NCI-H1048 (cell line): ENCODE measurements around the gene KCNIP3.

Experiments used
- DNase-seq: peaks from one replicate; lab custom pipeline; 2025; lab: John Stamatoyannopoulos, UW

The KCNIP3 gene

DNA sequence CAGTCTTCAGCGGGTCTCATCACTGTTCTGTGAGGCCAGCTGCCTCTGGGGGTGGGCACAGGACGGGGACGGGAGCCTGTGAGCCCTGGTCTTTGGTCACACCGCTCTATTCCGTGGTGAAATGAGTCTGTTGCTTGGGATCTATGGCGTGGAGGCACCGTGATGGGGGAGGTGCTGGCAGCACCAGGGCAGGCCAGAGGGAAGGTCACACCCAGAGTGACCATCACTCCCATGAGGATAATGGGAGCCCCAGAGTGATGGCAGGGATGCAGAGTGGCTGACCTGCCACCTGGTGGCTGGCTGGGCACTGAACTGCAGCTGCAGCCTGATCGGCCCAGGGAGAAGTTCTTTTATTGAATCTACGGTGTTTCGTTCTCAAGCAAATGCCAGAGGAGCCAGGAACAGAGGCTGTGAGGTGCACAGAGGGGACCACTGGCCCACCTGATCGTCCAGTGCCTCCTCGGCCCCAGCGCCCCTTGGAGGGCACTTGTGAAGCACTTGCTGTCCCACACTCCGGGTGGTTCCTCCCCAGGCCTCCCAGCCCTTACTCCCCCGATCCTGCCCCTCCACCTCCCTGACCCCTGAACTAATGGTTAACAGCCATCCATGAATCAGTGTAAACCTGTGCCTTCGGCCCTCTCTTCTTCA, 17.9 kb downstream of the KCNIP3 start:
- DNase-seq: no peak

DNA sequence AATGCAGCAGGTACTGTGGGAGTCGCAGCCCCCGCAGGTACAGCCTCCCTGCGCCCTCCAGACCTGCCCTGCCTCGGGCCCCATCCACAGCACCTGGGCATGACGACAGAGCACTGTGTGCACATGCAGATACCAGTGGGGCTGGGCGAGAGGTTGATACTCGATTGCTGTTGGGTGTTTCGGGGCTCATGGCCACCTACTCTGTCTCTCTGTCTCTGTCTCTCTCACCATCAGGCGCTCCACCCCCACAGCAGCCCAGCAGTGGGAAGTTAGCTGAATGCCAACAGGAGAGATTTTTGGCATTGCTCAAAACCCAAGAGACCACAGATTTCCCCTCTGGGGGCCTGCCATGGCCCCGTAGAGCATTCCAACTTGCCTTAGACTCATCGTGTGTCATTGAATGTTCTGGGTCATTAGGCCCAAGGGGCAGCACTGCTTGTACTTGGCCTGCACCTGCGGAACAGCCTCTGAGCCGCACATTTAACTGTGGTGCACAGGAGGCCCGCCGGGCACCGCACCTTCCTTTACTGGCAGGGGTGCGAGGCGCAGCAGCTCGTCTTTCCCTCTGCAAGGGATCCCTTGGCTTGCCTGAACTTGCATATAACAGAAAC, 18.8 kb downstream of the KCNIP3 start:
- DNase-seq: no peak

DNA sequence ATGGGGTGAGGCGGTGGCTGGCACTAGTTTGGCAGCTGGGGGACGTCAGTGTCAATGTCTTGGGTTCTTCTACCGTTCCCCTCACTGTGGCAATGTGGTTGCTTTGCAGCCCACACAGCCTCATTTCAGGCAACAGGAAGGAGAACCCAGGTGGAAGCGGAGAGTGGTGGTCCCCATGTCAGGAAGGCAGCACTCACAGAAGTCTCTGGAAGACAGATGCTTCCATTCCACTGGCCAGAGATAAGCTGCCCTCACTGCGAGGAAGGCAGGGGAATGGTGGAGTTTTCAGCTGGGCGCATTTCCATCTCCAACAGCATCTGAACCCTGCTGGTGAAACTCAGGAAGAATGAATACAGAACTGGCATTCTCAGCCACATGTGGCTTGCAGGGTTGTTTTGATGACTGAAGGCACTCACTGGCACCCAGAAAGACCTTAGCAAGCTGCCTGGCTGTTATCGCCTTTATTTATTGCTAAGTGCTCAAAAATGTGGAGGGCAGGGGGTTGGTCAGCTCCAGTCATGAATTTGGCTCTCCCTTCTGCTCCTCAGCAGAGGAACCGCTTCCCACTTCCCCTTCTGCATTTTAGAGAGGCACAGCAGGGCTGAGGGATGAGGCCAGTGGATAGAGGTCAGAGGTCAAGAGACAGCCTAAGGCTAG, 19.4 kb downstream of the KCNIP3 start:
- DNase-seq: no peak

DNA sequence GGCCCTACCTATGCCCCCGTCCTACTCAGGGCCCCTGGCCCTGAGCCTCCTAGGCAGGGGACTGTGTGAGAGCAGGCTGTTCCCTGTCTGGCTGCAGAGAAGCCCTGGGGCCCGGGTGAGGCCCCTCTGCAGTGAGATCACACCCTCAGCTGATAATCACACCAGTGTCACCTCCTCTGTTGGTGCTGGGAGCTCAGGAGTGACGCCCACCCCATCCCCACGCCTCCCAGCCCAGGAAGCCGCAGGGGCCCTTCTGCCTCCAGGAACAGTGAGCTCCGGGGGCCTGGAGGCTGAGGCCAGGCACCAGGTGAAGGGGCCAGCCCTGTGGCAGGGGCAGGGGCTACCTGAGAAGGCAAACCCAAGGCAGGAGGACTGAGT, 20.0 kb downstream of the KCNIP3 start:
- no peak for DNase-seq

DNA sequence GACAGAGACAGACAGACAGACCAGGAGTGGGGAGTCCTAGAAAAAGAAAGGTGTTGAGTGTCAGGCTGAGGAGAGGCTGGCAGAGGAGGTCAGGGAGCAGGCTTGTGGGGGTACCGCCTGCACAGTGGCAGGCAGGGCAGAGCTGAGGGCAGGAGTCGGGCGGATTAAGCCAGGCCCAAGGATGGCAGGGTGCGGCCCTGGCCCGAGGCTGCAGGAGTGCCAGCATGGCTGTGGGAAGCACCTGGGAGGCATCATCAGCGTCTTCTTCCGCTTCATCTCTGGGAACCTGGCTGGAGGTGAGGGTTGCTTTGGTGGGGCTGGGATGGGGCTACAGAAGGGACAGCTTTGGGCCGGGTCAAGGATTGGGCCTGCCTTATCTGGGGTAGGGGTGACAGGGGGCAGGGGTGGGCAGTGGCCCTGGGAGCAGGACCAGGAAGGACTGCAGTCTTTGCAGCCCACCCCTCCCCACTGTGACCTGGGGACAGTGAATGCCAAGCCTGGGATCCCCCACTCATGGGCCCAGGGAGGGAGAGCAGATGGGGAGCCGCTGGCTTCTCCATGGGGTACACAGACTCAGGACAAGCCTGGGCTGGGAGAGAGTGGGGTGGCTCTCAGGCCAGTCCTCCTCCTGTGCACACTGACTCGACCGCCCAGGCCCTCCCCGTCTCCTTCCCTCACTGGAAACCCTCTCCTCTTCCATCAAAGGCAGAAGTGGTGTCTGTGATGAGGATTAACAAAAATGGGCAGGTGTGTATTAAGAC, 20.7 kb downstream of the KCNIP3 start:
- DNase-seq: no peak

DNA sequence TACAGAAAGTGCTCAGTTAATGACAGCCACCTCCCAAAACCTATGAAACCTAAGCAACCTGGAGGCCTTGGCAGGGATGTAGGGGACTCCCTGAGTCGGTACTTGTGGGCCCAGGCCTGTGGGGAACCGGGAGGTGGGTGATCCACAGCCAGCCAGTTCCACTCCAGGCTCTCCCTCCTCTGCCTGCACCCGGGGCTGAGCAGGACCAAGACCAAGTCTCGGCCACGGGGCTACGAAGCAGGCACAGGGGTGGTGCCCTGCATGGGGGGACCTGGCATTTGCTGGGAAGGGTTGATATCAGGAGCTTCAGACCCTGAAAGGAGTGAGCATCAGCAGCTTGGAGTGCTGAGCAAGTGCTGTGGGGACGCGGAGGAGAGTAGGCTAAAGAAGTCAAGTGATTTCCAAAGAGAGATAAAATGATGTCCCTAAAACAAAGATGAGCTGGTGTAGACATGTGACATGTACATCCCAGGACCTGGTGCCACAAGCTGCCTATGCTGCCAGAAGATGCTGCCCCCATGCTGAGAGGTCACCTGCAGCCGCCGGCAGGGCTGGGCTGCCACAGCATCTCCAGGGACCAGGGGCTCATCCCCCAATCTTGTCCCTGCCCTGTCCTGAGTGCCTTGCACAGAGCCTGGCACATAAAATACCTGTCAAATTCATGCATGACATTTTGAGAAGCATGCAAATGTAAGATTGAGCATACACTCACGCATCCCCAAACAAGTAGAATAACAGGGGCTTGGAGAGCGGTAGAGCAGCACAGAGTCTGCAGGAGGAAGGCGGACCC, 21.5 kb downstream of the KCNIP3 start:
- no peak for DNase-seq

DNA sequence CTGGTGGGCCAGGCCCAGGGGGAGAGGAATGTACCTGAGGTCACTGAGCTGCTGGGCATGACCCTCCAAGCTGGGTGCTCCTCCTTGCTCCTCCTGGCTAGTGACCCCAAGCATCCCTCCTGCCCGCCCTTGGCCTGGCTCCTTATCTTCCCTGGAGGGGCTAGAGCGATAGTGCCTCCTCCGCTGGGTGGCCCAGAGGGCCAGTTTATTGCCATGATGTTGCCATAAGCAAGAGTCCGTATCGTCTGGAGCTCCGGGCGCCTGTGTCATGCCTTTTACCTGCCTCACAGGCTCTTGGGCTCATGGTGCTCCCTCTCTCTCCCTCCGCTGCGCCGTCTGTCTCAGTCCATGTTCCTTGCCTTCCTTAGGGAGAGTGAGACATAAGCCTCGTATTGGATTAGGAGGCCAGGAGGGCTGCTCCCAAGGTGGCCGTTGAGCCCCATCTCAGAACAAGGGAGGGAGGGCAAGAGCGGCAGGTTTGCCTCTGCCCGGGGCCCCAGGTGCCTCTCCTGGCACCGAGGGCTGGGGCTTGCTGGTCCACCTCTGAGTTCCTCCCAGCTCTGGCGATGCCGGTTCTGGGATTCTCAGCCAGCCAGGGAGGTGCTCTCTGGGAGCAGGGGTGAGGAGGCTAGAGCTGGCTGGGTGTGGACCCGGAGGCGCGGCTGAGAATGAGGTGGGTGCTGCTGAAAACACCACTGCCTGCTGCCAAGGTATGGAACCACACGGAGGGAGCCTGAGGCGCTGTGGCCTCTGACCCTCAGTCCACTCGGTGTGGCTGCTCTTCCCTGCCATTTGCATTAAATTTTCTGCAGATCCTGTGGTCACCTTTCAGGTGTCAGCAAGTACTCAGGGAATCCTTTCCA, 22.6 kb downstream of the KCNIP3 start:
- no peak for DNase-seq

DNA sequence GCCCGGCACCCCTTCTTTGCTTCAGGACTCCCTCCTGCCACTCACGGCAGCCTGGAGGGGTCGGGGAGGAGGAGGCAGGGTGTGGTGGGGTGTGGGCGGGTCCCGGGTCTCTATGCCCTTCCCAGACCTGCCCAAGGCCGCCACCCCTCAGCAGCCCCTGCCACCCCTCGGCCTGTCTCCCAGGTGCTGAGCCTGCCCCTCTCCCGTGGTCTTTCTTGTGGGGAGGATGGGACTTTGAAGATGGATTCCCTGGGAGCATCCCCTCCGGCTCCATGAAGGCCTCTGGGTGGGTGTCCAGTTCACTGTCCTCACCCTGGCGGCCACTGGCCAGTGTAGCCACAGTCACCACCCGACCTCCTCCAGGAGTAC, 23.2 kb downstream of the KCNIP3 start:
- DNase-seq: no peak

DNA sequence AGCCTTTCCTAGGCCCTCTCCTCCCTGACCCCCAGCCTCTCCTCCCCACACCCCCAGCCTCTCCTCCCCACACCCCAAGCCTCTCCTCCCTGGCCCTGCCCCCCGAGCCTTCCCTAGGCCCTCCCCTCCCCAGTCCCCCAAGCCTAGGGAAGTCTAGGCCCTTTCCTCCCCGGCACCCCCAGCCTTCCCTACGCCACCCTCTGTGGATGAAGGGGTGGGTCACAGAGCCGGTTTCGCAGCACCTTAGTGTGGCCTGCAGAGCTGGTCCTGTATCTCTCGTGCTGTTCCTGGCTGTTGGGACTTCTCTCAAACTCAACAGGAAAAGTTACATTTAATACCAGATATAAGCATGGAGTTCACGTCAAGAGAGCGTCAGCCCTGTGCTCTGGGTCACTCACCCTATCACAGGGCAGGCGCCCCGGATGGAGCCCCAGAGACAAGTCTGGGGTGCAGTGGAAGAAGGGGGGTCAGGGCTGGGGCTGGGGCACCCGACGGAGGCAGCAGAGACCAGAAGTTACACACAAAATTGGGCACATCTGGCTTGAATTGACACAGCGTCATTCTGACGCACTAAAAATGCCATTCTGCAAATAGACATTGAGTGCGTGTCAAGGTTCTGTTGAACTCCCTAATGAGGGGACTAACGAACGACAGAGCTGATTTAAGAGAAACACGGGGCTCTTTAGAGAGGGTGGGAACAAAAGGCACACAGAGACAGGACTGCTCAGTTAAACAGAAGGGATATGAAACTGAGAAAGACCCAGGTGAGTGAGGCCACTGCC, 24.0 kb downstream of the KCNIP3 start:
- DNase-seq: no peak

DNA sequence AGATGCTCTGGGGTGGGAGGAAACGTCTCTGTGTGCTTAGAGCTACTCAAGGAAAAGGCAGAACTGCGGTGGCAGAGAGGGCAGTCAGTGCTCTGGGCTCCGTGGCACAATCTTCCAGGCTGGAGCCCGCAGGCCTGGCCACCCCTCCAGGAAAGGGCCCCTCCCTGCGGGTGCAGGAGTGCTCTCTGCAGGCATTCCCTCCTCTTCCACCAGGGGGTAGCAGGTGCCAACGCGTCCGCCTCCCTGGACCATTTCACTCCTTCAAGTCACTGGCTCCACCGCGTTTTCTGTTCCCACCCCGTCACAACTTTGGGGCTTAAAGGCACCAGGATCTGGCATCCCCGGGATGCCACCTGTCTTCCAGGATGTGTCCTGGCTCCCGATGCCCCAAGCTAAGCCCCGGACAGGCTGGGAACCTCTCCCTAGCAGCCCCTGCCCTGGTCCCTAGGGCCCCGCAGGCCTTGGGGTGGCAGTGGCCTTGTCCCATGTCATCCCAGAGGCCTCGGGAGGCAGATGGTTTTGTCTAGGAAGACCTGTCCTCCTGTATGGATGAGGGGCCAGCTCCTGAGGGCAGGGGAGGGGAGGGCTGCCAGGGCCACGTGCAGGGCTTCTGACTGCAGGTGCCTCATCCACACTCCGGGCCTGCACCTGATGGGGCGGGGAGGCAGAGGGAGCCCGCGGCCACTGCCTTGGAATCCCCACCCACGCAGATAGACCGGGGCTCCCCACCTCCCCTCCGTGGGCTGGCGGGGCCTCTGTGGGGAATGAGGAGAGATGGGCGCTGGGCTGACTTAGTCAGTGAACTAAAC, 26.4 kb downstream of the KCNIP3 start:
- no peak for DNase-seq

DNA sequence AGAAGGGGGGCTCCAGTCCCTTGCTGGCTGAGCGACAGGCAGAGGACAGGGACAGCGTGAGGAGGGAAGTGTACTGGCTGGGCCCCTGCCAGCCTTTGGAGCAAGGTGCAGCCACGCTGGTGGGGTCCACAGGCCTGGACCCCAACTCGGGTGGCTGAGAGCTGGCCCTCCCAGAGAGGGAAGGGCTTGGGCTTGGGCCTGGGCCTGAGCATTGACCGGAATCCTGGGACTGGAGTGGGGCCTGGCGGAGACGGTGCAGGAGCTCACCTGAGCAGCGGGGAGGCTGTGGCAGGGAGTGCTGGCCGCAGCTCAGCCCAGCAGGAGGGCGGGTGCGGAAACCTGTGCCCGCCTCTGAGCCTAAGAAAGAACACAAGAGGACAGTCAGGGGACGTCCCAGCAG, 27.9 kb downstream of the KCNIP3 start:
- DNase-seq: no peak

DNA sequence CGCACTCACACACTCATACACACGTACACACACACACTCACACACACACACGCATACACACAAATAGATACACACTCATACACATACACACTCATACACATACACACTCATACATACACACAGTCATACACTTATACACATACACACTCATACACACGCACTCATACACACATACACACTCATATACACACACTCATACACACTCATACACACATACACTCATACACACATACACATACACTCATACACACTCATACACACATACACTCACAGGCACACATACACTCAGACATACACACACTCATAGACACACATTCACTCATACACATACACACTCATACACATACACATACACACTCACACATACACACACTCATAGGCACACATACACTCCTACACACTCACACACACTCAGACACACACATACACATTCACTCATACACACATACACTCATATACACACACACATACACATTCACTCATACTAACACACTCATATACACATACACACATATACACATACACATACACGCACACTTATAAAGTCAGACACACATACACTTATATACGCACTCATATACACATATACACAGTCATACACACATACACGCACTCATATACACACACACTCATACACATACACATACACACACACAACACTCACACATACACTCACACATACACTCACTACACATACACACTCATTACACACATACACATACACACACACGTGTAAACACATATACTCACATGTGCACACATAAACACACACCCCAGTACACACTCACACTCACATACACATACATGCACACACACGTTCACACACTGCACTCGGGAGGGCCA, 28.7 kb downstream of the KCNIP3 start:
- DNase-seq: no peak

DNA sequence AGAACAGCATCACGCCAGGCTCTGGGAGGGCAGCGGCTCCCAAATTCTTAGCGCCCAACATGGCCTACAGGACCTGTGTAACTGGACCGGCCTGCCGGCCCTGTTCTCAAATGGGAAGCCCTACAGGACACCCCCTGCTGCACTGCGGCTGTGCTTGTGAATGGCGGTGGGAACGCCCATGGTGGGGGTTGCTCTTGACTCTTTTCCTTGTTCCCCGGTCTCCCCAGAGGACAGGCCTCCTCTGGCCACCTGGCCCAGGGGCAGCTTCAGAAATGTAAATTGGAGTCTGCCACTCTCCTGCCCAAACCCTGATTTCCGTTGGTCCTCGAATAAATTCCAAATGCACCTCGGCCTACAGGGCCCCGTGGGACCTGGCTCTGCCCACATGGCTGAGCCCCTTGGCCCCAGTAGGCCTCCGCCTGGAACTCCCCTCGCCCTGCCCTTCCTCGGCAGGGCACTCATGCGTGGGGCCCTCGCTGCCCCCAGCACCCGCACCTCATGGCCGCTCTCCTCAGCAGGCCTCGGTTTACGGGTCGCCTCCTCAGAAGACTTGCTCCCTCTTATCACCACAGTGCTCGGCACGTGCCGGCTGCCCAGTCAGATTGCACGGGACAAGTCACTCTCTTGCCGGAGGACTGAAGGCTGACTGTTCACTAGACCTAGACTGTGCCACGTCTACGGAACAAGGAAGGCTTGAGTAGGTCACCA, 29.4 kb downstream of the KCNIP3 start:
- no peak for DNase-seq

DNA sequence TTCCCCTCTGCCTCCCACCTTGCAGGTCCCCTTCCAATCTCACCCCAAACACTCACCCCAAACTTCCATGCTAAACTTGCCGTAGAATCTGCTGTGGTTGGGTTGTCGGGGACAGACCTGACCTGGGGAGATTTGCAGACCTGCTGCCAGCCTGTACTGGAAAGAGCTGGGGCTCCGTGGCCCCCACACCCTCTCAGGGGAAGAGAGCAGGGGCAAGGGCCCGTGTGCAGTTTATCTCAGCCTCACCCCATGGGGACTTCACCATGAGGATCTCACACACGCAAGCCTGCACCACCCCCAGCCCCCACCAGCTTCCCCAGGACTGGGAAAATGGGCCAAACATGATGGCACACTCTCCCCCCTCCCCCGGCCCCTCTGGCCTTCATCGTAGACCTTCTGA, 30.7 kb downstream of the KCNIP3 start:
- no peak for DNase-seq

DNA sequence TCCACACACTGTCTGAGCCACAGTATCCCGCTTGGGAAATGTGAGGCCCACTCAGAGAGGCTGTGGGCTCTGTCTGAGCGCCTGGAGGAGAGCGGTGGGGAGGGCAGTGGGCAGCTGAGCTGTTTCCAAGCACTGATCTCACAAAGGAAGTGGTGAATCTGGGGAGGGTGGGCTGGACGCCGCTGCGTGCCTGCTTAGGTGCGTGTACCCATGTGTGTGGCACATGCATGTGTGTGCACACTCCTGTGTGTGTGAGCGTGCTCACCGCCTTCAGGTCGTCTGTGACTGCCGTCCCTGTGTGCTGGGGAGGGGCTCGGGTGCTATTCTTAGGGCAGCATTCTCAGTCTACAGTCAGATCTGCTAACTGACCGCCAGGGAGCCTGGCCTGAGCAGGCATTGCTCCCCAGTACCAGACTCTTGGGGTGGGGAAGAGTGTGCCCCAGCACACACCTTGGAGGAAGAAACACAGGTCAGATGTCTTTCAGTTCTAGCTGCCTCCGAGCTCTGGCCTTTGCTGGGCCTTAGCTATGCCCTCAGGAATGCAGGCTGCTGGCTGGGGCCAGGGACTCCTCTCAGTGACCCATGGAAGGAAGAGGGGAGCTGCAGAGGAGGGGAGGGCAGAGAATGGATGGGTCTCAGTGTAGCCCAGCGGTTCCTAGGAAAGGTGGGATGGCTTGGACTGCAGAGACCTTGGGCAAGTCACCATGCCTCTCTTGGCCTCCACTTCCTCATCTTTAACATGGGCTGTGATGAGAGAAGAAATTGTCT, 31.4 kb downstream of the KCNIP3 start:
- no peak for DNase-seq

DNA sequence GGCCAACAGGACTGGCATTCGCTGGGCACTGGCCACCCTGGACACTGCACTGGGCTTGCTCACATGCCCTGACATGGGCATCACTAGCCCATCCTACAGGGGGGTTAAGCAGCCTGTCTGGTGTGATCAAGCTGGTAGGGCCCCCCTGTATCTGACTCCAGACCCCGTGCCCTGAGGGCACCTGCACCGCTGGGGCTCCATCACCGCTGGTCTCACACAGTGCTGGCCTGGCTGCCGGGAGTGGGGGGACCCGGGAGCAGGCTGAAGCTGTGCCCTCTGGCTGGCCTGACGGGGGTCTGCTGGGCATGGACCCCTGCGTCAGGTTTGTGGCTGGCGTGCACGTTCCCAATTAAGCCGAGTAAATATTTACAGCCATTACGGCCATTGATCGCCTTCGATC, 32.3 kb downstream of the KCNIP3 start:
- DNase-seq: no peak
